Right kidney (tissue), 1 donor: ENCODE results near the gene CTSW.
A peak's percentile ranks its signal among the peaks of the same experiment; 100 is the strongest.
"Not testable (repeated sequence)": the region's sequence is repeated elsewhere in the genome, so short reads cannot be mapped to it uniquely, and the experiment has no call there.

Experiments
- DNase-seq: peaks from one replicate; pipeline ENCODE4 v3.0.0-alpha.2; 2016

CTSW gene

DNA sequence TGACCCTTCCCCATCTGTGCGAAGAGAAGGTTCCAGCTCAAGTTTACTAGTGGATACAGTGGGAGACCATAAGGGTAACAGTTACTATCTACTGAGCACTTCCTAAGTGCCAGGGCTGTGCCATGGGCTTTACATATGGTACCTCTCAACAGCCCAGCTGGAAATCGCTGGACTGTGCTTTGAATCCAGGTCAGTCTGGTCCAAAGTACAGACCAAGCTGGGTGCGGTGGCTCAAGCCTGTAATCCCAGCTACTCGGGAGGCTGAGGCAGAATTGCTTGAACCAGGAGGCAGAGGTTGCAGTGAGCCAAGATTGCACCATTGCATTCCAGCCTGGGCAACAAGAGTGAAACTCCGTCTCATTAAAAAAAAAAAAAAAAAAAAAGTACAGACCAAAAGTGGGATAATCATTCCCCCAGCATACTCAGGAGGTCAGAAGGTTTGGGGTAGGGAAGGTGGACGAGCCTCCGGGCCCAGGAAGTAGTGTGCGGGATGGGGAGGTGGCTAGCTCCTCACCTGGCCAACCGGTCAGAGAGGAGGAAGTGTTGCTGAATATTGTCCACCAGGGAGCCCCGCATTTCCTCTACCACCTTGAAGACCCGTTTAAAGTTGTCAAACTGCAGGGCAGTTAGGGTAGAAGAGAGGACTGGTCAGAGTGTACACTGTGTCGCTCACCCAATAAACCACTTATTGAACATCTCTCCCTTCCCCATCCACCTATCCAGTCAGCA, 6.3 kb downstream of the CTSW start:
- no peak for DNase-seq

DNA sequence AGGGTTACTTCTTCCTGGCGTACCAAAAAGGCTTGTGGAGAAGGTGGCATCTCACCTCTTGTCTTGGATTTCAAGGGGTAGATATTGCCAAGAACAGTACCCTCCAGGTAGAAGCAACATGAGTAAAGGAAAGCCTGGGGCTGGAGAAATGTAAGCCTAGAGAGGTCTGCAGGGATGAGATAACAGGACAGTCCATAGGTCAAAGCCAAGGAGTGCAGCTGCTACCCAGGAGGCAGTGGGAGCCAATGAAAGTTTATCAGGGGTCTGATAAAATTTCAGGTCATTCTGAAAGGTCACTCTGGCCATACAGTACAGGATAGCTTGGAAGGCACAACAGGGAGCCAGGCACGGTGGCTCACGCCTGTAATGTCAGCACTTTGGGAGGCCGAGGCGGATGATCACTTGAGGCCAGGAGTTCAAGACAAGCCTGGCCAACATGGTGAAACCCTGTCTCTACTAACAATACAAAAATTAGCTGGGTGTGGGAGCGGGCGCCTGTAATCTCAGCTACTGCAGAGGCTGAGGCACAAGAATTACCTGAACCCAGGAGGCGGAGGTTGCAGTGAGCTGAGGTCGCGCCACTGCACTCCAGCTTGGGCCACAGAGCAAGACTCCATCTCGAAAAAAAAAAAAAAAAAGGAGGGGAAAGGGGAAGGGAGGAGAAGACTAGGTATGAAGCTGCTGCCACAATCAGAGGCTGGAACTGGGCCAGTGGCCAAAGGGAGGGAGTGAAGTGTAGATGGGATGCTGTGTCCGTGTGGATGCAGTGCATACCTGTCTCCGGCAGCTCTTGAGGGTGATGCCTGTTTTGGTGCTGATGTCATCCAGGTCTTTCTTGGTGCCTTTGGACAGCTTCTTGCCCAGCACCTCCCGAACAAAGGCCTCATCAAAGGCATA, 7.4 kb downstream of the CTSW start:
- no peak for DNase-seq

DNA sequence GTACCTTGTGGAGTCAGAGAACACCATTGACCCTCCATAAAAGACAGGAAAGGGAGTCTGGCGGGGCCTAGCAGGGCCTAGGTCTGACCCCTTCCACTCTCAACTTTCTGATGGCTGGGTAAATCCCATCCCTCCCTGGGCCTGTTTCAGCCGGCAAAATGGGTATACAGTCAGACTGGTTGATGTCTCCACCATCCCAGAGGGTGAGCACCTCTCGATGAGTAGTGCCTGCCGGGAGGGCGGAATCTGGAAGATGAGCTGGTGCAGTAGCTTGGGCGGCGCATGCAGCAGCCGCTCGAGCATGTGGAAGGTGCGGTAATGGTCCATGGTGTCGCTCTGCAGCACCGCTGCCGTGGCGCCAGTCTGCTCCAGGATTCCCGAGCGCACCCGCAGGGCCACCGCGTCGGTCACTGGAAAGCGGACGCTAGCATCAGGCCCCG, 8.1 kb downstream of the CTSW start:
- no peak for DNase-seq

DNA sequence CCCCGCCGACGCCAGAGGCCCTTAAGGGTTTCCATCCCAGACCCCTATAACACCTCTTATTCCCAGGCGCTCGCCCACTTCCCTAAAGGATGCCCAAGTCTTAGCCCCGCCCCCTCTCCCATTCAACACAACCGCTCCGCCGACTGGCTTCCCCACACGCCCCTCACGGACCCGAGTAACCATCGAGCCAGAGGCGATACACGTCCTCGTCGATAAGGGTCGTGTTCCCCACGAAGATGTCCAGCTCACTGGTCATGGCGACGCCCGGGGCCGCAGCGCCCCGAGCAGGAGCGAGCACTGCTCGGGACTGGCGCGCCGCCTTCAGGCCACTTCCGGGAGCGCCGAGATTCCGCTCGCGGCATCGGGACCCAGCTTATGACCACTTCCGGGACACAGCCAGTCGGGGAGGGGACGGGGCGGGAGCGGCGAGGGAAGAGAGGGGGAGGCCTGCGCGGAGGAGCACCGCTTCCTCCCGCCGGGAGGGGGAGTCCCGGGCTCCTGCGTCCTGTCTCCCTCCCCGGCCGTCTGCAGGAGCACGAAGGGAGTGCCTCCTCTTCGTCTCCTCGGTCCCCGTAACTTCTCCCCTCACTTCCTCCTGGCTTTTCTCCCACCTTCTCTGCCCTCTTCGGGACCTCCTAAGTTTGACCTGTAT, 8.7 kb downstream of the CTSW start, which contains the start of gene FIBP:
Gene FIBP (minus strand): TSS at position 309 of the 652 bp plus-strand sequence. CDS start 53 bp downstream, at position 256.
- DNase-seq = peak; percentile 95

DNA sequence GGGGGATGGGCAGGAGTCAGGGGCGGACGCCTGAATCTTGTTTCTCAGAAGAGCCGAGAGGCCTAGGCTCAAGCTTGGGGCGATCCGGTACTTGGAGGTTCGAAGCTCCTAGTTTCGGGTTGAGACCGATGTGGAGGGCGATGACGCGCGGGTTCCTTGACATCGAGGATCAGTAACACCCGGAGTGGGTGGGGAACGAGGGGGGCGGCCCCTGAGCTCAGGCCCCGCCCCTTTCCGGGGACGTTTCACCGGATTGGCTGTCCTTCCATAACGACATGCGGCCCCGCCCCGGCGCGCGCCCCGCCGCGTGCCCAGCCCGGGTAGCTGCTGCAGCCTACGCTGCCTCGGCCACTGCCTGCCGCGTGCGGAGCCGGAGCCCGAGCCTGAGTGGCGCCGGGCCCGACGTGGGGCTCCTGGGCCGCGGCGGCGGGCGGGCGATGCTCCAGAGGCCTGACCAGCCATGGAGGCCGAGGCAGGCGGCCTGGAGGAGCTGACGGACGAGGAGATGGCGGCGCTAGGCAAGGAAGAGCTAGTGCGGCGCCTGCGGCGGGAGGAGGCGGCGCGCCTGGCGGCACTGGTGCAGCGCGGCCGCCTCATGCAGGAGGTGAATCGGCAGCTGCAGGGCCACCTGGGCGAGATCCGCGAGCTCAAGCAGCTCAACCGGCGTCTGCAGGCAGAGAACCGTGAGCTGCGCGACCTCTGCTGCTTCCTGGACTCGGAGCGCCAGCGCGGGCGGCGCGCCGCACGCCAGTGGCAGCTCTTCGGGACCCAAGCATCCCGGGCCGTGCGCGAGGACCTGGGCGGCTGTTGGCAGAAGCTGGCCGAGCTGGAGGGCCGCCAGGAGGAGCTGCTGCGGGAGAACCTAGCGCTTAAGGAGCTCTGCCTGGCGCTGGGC, 10.9 kb downstream of the CTSW start, which contains the start of gene CCDC85B:
Gene CCDC85B (plus strand): TSS at position 350 of the 895 bp plus-strand sequence. CDS start 111 bp downstream, at position 461.
- peak; percentile 99 for DNase-seq

DNA sequence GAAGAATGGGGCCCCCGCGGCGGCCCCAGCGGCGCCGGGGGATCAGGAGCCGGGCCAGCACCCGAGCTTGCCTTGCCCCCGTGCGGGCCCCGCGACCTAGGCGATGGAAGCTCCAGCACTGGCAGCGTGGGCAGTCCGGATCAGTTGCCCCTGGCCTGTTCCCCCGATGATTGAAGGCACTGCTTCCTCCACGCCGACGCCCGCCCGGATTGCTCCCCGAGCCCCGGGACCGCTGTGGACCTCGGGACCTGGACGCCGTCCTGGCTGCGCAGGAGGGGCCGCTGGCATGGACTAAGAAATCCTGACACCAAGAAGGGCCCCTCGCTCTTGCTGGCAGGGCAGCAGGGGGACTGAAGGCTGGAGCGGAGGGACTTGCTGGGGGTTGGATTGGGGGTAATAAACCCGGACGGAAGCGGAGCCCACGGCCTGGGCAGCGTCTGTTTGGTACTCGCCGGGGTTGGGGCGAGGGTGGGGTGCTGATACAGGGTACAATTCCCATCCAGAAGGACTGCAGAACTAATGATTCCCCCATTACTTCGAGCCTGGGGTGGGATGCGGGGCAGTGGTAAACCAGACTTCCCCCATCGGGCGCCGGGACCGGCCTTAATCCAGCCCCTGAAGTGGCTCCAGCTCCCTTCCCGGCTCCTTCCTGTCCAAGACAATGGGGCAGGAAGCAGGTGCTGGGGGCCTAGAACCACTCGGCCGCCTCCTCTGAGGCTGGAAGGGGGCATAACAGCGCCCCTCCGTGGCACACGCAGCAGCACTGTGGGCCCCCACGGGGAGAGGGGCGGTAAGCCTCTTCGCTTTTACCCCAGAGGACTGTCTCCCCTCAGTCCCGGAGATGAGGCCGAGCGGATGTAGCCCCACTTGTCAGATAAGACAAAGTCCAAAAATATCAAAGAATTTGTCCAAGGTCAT, 11.8 kb downstream of the CTSW start:
- DNase-seq = peak; percentile 35

DNA sequence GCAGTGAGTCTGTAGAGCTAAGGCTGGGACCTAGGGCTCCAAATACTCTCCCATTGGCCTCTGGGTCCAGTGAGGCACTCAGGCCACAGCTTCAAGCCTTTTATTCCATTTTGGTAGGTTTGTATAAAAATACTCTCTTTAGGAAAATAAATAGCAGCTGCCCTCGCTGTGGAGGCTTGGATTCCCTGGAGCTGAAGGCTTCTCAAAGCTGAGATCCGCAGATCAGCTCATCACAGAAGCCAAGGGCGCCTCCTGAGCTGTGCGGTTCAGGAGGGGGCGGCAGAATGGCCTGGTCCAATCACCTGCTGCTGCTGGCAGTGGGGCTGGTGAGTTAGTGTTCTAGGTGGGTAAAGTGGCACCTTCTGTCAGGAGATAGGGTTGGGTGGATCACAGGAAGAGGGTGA, 12.5 kb downstream of the CTSW start:
- DNase-seq = not testable (repeated sequence)

DNA sequence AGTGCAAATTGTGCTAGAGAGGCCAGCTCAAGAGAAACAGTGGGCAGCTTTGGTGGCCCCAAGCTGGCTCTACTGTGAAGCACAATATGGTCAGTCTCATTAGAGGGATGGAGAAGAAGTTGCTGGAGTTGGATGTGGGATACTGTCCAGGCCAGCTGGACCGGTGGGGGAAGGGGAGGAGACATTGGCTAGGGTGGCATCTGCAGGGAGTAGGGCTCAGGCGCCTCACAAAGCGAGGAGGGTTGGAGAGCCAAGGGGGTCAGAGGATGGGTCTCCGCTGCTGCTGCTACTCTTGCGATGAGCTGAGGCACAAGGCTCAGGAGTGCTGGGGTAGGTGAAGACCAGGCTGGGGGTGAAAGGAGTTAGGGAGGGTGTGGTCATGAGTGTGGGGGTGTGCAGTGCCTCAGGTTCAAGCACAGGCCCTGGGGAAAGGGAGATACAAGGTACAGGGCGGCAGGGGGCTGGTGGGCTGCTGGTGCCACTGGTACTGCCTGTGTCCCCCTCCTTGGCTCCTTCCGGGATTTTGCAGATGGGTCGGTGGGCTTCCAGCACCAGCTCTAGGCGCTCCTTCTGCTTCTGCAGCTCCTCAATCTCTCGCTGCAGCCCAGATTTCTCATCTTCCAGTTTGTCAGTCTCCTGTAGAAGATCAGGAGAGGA, 13.2 kb downstream of the CTSW start:
- no peak for DNase-seq

DNA sequence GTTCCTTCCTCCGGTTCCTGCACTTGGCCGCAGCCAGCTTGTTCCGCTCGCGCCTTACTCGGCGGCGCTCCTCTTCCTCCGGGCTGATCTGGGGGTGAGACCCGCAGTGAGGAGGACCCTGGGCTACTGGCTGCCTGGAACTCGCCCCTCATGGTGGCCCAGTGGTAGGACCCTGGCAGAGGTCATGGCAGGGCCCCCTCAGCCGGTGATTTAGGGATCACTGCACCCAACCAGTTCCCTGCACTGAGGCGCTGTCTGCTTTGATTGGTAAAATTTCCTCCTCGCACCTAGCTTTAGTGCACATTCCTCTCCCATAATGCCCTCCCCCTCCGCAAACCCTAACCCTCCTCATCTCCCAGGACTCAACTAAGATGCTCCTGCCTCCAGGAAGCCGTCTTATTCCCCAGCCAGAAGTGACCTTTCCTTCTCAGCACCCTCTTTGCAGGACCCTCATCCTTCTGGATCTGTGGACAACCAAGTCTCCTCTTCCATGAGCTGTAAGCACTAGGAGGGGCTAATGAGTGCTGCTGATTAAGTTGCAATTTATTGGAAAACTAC, 14.5 kb downstream of the CTSW start:
- no peak for DNase-seq

DNA sequence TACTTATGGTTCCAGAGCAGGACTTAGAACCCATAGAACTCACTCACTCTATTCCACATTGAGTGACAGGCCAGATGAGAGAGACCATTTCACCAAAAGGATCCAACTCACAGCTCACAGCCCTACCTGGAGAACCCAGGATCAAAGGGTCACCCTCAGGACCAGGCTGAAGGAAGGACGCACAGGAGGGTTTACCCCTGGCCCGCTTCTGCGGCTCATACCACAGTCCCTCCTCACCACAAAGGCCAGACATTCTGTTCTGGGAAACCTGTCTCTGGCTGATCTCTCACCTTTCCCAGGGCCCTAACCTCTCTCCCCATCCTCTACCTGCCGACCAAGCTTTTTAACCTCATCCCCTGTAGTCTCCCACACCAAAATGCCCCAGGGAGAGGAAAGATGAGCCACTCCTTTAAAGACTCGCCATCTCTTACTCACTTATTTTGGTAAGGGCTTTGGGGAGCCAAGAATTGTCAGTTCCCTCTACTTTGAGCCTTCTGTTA, 15.9 kb downstream of the CTSW start:
- DNase-seq = no peak

DNA sequence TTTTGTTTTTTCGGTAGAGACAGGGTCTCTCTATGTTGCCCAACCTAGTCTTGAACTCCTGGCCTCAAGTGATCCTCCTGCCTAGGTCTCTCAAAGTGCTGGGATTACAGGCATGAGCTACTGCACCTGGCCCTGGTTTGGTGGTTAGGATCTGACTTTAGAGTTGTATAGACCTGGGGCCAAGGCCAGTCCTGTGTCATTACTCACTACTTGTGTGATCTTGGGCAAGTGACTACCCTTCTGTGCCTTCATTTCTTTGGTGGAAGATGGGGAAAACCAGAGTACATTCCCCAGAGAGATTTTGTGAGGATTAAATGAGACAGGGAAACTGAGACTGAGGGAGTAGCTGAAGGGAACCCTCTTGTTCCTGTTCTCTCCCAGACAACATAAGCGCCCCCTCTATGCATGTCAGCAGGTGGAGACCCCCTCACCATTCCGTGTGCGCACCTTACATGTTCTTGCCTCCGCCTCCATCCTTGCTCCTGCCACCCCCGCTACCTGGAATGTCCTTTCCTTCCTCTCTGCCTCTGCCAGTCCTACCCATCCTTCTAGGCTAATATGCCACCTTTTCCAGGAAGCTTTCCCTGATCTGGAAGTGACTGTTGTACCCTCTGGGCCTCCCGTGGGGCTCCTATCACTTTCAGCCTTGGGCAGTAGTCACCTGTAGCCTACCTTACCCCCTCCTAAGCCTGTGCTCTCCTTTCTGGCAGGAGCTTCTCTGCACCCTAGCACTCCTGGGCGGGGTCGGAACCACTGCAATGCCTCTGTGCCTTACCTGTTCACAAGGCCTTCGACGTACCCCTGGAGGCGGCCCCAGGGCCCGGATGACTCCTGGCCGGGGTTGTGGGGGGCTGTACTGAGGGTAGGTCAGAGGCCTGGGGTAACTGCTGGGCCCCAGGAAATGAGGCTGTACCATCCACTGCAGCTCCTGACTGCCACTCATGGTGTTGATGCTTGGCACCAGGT, 16.7 kb downstream of the CTSW start:
- no peak for DNase-seq

DNA sequence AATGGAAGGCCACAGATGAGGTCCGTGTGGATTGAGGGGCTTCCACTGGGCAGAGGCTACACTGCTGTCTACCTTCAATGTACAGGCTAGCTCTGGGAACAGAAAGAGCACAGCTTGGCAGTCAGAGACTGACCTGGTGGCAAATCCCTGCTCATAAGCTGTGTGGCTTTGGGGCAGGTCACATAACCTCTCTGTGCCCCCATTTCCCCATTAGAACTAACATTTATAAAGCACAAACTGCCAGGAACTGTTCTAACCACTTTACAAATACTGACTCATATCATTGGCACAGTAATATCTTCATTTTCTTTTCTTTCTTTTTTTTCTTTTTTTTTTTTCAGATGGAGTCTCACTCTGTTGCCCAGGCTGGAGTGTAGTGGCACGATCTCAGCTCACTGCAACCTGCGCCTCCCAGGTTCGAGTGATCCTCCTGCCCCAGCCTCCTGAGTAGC, 17.4 kb downstream of the CTSW start:
- no peak for DNase-seq

DNA sequence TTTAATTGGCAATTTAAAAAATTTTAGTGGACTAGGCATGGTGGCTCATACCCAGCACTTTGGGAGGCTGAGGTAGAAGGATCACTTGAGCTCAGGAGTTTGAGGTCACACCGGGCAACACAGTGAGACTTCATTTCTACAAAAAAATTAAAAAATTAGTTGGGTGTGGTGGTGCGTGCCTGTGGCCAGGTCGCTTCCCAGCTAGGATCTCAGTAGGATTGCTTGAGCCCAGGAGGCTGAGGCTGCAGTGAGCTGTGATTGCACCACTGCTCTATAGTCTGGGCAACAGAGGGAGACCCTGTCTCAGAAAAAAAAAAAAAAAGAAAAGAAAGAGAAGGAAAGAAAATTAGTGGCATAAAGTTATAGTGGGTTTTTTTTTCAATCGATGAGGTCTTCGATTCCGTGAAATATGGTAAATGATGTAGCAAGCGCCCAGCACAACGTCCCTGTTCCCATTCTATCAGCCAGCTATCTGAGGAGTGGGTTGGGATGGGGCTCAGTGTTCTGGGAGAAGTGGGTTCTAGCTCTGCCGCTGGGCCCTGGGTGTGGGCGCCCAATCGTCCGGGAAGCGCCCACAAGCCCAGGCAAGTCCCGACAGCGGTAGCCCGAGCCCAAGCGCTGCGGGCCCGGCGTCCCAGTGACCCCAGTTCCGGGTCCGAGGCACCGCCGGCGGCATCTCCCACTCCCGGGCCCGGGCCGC, 19.2 kb downstream of the CTSW start:
- DNase-seq = no peak

DNA sequence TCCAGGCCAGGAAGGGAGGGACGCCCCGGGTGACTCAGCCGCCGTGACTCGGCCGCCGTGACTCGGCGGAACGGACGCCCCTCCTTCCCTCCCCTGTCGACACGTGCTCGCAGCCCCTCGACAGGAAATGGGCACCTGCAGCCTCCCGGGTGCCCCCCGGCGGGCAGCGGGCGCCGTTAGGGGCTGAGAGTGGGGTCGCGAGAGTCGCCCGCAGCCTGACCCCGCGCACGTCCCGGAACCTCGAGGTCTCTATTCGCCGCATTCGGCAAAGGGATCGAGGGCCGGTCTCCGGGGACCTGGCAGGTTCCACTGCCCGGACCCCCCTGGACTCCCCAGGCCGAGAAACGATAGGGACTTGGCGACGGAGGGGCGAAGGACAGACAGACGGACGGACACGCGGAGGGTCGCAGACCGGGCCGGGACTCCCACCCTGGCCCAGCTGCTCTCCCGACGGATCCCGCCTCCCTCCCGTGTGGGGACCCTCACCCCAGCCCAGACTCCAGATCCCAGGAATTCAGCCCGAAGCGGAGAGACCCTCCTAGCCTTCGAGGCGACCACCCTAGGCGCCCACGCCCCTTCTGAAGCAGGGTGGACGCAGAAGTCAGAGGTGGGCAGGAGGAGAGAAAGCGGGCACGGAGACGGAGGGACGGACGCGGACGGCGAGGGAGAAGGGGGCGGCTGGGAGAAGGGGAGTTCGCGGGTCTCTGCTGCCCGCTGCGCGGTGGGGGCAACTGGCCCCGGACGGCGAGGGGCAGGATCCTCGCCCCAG, 19.9 kb downstream of the CTSW start:
- DNase-seq = peak; percentile 49

DNA sequence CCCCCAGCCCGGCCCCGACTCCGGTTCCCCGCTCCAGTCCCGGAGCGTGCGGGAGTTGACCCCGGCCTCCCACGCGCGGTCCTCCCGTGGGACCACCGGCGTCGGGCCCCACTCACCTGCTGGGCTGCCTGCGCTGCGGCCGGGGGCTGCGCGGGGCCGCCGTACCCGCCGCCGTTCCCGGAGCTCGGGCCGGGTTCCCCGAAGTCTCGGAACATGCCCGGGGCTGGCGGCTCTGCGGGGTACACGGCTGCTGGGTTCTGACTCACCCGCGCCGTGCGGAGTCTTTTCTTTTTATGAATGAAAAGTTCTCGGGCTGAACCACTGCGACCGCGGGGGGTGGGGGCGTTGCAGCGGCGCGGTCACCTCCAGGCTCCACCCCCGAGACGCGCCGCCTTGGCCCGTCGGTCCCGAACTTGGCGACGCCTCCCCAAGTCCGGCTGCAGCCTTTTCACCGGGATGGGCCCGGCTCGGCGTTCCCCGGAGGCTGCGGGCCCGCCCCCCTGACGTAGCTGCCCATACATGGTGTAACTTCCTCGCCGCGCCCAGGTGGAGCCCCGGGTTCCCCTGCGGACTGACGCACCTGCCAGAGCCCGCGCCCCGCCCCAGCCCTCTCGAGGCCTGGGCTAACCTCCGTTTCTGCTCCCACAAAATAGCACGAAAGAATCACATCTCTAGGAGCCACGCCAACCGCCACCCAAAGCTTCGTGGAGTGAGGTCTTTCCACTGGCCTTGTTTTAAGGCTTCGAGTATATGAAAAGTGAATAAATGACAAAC, 20.7 kb downstream of the CTSW start, which contains the start of gene FOSL1:
Gene FOSL1 (minus strand): TSS at position 264 of the 774 bp plus-strand sequence. CDS start 49 bp downstream, at position 215.
- peak; percentile 71 for DNase-seq

DNA sequence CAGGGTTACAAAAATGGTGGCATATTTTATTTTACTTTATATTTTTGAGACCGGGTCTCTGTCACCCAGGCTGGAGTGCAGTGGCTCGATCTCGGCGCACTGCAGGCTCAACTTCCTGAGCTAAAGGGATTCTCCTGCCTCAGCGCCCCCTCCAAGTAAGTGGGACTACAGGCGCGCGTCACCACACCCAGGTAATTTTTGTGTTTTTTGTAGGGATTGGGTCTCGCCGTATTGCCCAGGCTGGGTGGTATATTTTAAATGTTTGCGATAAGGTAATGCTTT, 21.2 kb downstream of the CTSW start:
- no peak for DNase-seq
